DOHH2 (cell line): ENCODE results near the gene NUDT3.

ENCODE experiments used
- H3F3A ChIP-seq: fragments of 200-600 bp; sonication (generic), shearing (Covaris generic); 2 replicates; pipeline ENCODE4 v1.6.0; 2016; ENCODE audit warnings: antibody characterized with exemption, mild to moderate bottlenecking; ENCODE audit not compliant: control insufficient read depth, insufficient read depth
- H3K27ac ChIP-seq: fragments of 200-600 bp; sonication (generic); 2 replicates; pipeline ENCODE4 v1.5.1; 2014; ENCODE audit warnings: low read depth, mild to moderate bottlenecking, low read length, moderate library complexity
- H3K27me3 ChIP-seq: fragments of 200-600 bp; sonication (generic); 2 replicates; pipeline ENCODE4 v1.6.1; 2014; ENCODE audit warnings: mild to moderate bottlenecking, low read length, mixed read lengths; ENCODE audit not compliant: control insufficient read depth
- H3K36me3 ChIP-seq: fragments of 200-600 bp; sonication (generic); 2 replicates; pipeline ENCODE4 v1.6.1; 2014; ENCODE audit warnings: mild to moderate bottlenecking, low read length, moderate library complexity, mixed read lengths; ENCODE audit not compliant: control insufficient read depth
- H3K4me1 ChIP-seq: fragments of 200-600 bp; sonication (generic); 2 replicates; pipeline ENCODE4 v1.6.1; 2014; ENCODE audit warnings: mild to moderate bottlenecking, low read length, mixed read lengths; ENCODE audit not compliant: control insufficient read depth
- H3K4me2 ChIP-seq: fragments of 200-600 bp; sonication (generic); 2 replicates; pipeline ENCODE4 v1.6.0; 2014; ENCODE audit warnings: mild to moderate bottlenecking, low read length, moderate library complexity
- H3K4me3 ChIP-seq: fragments of 200-600 bp; sonication (generic); 2 replicates; pipeline ENCODE4 v1.5.1; 2014; ENCODE audit warnings: mild to moderate bottlenecking, low read length, mixed read lengths
- H3K79me2 ChIP-seq: fragments of 200-600 bp; sonication (generic); 2 replicates; pipeline ENCODE4 v1.6.1; 2014; ENCODE audit warnings: mild to moderate bottlenecking, low read length, mixed read lengths; ENCODE audit not compliant: control insufficient read depth
- H3K9me2 ChIP-seq: fragments of 200-600 bp; sonication (generic); replicated peaks from 2 replicates; pipeline ENCODE4 v1.6.1; 2014; ENCODE audit warnings: mild to moderate bottlenecking, low read length, mixed read lengths; ENCODE audit not compliant: control insufficient read depth
- H3K9me3 ChIP-seq: fragments of 200-600 bp; sonication (generic); 2 replicates; pipeline ENCODE4 v1.6.1; 2014; ENCODE audit warnings: antibody characterized with exemption, low read length, mixed read lengths; ENCODE audit not compliant: control insufficient read depth, insufficient read depth
- H4K20me1 ChIP-seq: fragments of 200-600 bp; sonication (generic); 2 replicates; pipeline ENCODE4 v1.6.0; 2014; ENCODE audit warnings: low read depth, mild to moderate bottlenecking, antibody characterized with exemption, low read length, moderate library complexity; ENCODE audit not compliant: control insufficient read depth, insufficient read depth
- EZH2phosphoT487 ChIP-seq: fragments of 200-600 bp; sonication (generic); IDR thresholded peaks from 2 replicates; pipeline ENCODE4 v1.6.1; 2017; ENCODE audit warnings: borderline replicate concordance, mild to moderate bottlenecking, antibody characterized with exemption, low read length, moderate library complexity, mixed read lengths
- TF ChIP-seq, protein P1 (sequence below): fragments of 200-600 bp; sonication (generic); IDR thresholded peaks from one replicate; pipeline ENCODE4 v1.5.1; 2014; ENCODE audit warnings: antibody characterized with exemption, mild to moderate bottlenecking, low read depth, low read length; ENCODE audit not compliant: poor library complexity, severe bottlenecking

Gene NUDT3

DNA sequence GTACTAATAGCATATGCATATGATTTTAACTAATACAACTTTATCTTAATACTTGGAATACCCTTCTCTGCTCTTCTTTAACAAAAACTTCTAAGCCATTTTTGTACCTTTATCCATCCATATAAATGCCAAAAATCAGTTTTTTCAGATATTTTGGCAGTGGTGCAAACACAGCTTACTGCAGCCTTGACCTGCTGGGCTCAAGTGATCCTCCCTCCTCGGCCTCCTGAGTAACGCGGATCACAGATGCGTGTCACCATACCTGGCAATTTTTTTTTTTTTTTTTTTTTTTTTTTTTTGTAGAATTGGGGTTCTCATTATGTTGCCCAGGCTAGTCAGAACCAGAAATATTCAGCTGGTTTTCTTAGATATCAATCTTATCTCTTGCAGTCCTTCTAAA, 89.5 kb downstream of the NUDT3 start:
- TF ChIP-seq, protein P1, sequence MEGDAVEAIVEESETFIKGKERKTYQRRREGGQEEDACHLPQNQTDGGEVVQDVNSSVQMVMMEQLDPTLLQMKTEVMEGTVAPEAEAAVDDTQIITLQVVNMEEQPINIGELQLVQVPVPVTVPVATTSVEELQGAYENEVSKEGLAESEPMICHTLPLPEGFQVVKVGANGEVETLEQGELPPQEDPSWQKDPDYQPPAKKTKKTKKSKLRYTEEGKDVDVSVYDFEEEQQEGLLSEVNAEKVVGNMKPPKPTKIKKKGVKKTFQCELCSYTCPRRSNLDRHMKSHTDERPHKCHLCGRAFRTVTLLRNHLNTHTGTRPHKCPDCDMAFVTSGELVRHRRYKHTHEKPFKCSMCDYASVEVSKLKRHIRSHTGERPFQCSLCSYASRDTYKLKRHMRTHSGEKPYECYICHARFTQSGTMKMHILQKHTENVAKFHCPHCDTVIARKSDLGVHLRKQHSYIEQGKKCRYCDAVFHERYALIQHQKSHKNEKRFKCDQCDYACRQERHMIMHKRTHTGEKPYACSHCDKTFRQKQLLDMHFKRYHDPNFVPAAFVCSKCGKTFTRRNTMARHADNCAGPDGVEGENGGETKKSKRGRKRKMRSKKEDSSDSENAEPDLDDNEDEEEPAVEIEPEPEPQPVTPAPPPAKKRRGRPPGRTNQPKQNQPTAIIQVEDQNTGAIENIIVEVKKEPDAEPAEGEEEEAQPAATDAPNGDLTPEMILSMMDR: no peak
- TF ChIP-seq EZH2phosphoT487: no peak
- Histone ChIP-seq H3K9me2 (no peaks in the 10 kb centered on the region), H3K27me3 (no peaks in the 10 kb centered on the region), H3K4me3 (no peak overlapping the region), H3K79me2 (no peaks in the 10 kb centered on the region), H3K4me1 (peaks cover 17% of the 10 kb centered on the region), H3F3A (no peaks in the 10 kb centered on the region), H3K4me2 (no peak overlapping the region), H4K20me1 (no peaks in the 10 kb centered on the region), H3K36me3 (no peaks in the 10 kb centered on the region), H3K9me3 (no peaks in the 10 kb centered on the region), H3K27ac (no peak overlapping the region)

DNA sequence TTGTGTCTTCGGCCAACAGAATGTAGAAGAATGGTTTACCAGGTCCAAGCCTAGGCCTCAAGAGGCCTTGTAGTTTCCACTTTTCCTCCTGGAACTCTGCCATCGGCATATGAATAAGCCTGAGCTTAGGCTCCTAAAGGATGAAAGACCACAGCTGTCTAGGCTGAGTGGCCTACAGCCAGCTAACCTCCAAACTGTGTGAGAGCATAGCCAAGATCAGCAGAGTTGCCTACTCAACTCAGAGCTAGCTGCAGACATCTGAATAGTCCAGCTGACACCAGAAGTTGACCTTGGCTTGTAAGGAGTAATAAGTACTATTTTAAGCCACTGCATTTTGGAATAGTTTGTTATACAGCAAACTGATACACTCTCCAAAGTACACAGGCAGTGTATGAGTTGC, 91.1 kb downstream of the NUDT3 start:
- Histone ChIP-seq H4K20me1 (no peaks in the 10 kb centered on the region), H3K79me2 (no peaks in the 10 kb centered on the region)

DNA sequence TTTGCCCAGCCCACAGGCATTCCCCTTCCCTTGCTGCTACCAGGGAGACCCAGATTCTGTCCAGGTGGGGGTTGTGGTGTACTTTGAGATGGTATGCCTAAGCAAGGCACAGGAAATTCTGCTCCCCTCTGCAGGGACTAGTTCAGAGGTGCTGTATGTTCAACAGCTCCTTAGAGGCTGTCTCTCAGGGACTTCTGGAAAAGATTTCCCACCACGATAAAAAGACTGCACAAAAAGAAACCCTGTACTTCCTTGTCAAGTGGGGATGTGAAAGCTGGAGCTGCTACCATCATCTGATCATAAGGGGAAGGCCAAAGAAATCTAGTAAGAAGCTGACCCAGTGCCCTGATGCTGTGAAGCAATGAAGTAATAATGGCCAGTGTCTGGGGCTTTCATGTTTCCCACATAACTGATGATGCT, 92.1 kb downstream of the NUDT3 start:
- Histone ChIP-seq H3K9me3 (no peaks in the 10 kb centered on the region), H3K36me3 (no peaks in the 10 kb centered on the region), H3K27me3 (no peaks in the 10 kb centered on the region), H3K9me2 (no peaks in the 10 kb centered on the region), H3K4me3 (no peak overlapping the region), H3K27ac (no peak overlapping the region), H4K20me1 (no peaks in the 10 kb centered on the region), H3F3A (no peaks in the 10 kb centered on the region), H3K4me2 (no peak overlapping the region), H3K4me1 (peaks cover 26% of the 10 kb centered on the region), H3K79me2 (no peaks in the 10 kb centered on the region)
- TF ChIP-seq, protein P1: no peak
- no peak for TF ChIP-seq EZH2phosphoT487

More for the DNA sequence above, 91.1 kb downstream of the NUDT3 start:
- Histone ChIP-seq H3F3A (no peaks in the 10 kb centered on the region), H3K27me3 (no peaks in the 10 kb centered on the region), H3K4me3 (no peak overlapping the region), H3K36me3 (no peaks in the 10 kb centered on the region), H3K27ac (no peak overlapping the region), H3K9me3 (no peaks in the 10 kb centered on the region), H3K9me2 (no peaks in the 10 kb centered on the region), H3K4me1 (peaks cover 20% of the 10 kb centered on the region), H3K4me2 (no peak overlapping the region)
- TF ChIP-seq, protein P1: no peak
- no peak for TF ChIP-seq EZH2phosphoT487
